Neutrophil (primary cell): ENCODE data around the gene ENTPD5.

ENCODE experiments used
- H3K27ac ChIP-seq: fragments of 200-600 bp; sonication (generic); 2 replicates; pipeline ENCODE4 v1.5.1; 2016; ENCODE audit warnings: mild to moderate bottlenecking, moderate library complexity
- H3K27me3 ChIP-seq: fragments of 200-600 bp; sonication (generic); 2 replicates; pipeline ENCODE4 v1.6.0; 2016; ENCODE audit warnings: mild to moderate bottlenecking
- H3K36me3 ChIP-seq: fragments of 200-600 bp; sonication (generic); 2 replicates; pipeline ENCODE4 v1.5.1; 2017
- H3K4me1 ChIP-seq, 2 experiments: fragments of 200-600 bp in 1 of 2; sonication (generic) in 1 of 2; 1 replicate in 1 of 2; 2 replicates in 1 of 2; pipeline versions ENCODE4 v1.5.1 to v1.6.1; 2013 to 2016; ENCODE audit warnings: low read depth in 1 of 2, low read length in 1 of 2, mild to moderate bottlenecking in 1 of 2, moderate library complexity in 1 of 2; ENCODE audit not compliant: control insufficient read depth in 1 of 2, insufficient read depth in 1 of 2
- H3K4me3 ChIP-seq, 2 experiments: fragments of 200-600 bp in 1 of 2; sonication (generic) in 1 of 2; 1 replicate in 1 of 2; 2 replicates in 1 of 2; pipeline ENCODE4 v1.5.1; 2013 to 2016; ENCODE audit warnings: low read depth in 1 of 2, low read length in 1 of 2, mild to moderate bottlenecking in 1 of 2, moderate library complexity in 1 of 2
- H3K9me3 ChIP-seq: fragments of 200-600 bp; sonication (generic); 2 replicates; pipeline ENCODE4 v1.5.1; 2016
- CTCF ChIP-seq: fragments of 200-600 bp; sonication (generic); IDR thresholded peaks from 2 replicates; pipeline ENCODE4 v1.5.1; 2016; ENCODE audit warnings: antibody characterized with exemption

The ENTPD5 gene

GRCh38 chr14:73968885-73969284 lies 50.2 kb downstream of the ENTPD5 start:
- Histone ChIP-seq H3K4me3 (no peak overlapping the region), H3K27ac (no peak overlapping the region), H3K9me3 (no peaks in the 10 kb centered on the region), H3K4me1 (no peaks in the 10 kb centered on the region), H3K27me3 (no peaks in the 10 kb centered on the region), H3K36me3 (peaks cover 35% of the 10 kb centered on the region)
- no peak for TF ChIP-seq CTCF

- Histone ChIP-seq H3K36me3 (peaks cover 57% of the 10 kb centered on the region), H3K9me3 (no peaks in the 10 kb centered on the region), H3K4me1 (no peaks in the 10 kb centered on the region), H3K27ac (no peak overlapping the region), H3K4me3 (no peak overlapping the region), H3K27me3 (no peaks in the 10 kb centered on the region)
- no peak for TF ChIP-seq CTCF
These were observed 53.9 kb downstream of the ENTPD5 start for GRCh38 chr14:73965216-73965615.

- Histone ChIP-seq H3K4me3 (no peak overlapping the region), H3K36me3 (peaks cover 68% of the 10 kb centered on the region), H3K9me3 (no peaks in the 10 kb centered on the region), H3K27ac (no peak overlapping the region), H3K4me1 (no peaks in the 10 kb centered on the region), H3K27me3 (no peaks in the 10 kb centered on the region)
- no peak for TF ChIP-seq CTCF
These were observed 57.9 kb downstream of the ENTPD5 start for GRCh38 chr14:73961192-73961591.

- Histone ChIP-seq H3K36me3 (peaks cover 75% of the 10 kb centered on the region), H3K4me1 (no peaks in the 10 kb centered on the region), H3K9me3 (no peaks in the 10 kb centered on the region), H3K27ac (no peak overlapping the region), H3K27me3 (no peaks in the 10 kb centered on the region), H3K4me3 (no peak overlapping the region)
- TF ChIP-seq CTCF = no peak
These were observed 60.5 kb downstream of the ENTPD5 start for GRCh38 chr14:73958591-73958990.

- no peak overlapping the region for H3K27ac ChIP-seq
- no peaks in the 10 kb centered on the region for H3K9me3 ChIP-seq
- H3K4me3 ChIP-seq = no peak overlapping the region
- H3K4me1 ChIP-seq = peaks cover 0 to 2% of the 10 kb centered on the region in 2 experiments
- TF ChIP-seq CTCF = no peak
- H3K36me3 ChIP-seq = peaks cover 54% of the 10 kb centered on the region
- no peaks in the 10 kb centered on the region for H3K27me3 ChIP-seq
These were observed 63.4 kb downstream of the ENTPD5 start for GRCh38 chr14:73955674-73956073.

- TF ChIP-seq CTCF = no peak
- Histone ChIP-seq H3K9me3 (no peaks in the 10 kb centered on the region), H3K4me3 (no peak overlapping the region), H3K36me3 (peaks cover 34% of the 10 kb centered on the region), H3K4me1 (peaks cover 0 to 13% of the 10 kb centered on the region in 2 experiments), H3K27me3 (no peaks in the 10 kb centered on the region), H3K27ac (no peak overlapping the region)
These were observed 65.4 kb downstream of the ENTPD5 start for GRCh38 chr14:73953731-73954130.
